GM21576 (cell line): ENCODE data around the gene TAS2R4.
"Not testable (repeated sequence)": the region's sequence is repeated elsewhere in the genome, so short reads cannot be mapped to it uniquely, and the experiment has no call there.

Experiments
- ATAC-seq: cut with Tn5 transposase; IDR thresholded peaks from one replicate; pipeline ENCODE4 v1.9.1; 2021; ENCODE audit warnings: mild to moderate bottlenecking, moderate library complexity; ENCODE audit not compliant: unreplicated experiment

TAS2R4 gene, protein sequence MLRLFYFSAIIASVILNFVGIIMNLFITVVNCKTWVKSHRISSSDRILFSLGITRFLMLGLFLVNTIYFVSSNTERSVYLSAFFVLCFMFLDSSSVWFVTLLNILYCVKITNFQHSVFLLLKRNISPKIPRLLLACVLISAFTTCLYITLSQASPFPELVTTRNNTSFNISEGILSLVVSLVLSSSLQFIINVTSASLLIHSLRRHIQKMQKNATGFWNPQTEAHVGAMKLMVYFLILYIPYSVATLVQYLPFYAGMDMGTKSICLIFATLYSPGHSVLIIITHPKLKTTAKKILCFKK

DNA sequence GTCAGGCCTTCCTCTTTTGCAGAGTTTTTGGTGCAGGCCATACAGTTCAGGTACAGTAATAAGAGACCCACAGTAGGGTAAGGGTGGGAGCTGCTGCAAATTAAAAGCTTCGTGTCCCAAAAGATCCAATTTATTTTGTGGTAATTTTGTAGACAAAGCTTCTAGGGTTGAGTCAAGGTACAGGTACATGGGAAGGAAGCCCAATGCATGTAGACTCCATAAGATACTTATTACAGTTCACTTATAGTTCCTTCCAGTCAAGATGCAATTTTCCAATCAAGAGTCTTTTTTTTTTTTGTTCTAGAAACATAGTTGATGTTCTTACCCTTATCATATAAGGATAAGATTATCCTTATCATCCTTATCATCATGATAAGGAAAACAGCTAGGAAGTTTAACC is at the start of gene TAS2R4:
Gene TAS2R4 (plus strand): TSS at position 301 of the 400 bp plus-strand sequence. CDS start 1,815 bp downstream, outside the sequence.
- no peak for ATAC-seq

- no peak for ATAC-seq
Measured at GRCh38 chr7:141729020-141729419, 47.5 kb upstream of the TAS2R4 start.

- ATAC-seq, result no peak
Measured at GRCh38 chr7:141731476-141732149, 44.9 kb upstream of the TAS2R4 start.

GRCh38 chr7:141737118-141737835 is 39.2 kb upstream of the TAS2R4 start:
- ATAC-seq, result no peak

DNA sequence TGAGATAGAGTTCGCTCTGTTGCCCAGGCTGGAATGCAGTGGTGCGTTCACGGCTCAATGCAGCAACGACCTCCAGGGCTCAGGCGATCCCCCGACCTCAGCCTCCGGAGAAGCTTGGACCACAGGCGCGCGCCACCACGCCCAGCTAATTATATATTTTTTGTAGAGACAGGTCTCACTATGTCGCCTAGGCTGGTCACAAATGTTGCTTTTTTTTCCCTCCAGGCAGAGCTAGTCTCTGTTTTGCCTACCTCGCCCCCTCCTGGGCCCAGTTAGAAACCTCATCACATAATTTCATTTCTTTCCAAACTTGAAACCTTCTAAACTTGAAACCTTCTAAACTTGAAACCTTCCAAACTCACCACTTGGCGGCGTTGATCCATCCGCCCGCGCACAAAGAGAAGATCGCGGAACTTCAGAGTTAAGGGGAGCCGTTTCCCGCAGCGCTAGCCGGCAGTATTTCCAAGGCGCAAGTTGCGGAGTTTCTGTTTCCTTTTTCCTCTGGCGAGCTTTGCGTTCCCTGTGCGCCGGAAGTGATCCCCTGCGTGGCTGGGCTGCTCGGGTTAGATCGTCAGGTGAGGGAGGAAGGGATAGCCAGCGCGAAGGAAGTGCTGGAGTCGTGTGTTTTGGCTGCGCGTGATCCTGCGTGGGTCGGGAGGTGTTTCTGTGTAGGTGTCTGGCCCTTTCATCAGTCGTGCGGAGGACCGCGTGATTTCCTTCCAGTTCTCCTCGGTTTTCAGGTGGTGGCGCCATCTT is 38.5 kb upstream of the TAS2R4 start, which contains the start of gene SSBP1:
Gene SSBP1 (plus strand): TSS at position 523 of the 756 bp plus-strand sequence. CDS start 809 bp downstream, outside the sequence.
- ATAC-seq, result peak; percentile 93

DNA sequence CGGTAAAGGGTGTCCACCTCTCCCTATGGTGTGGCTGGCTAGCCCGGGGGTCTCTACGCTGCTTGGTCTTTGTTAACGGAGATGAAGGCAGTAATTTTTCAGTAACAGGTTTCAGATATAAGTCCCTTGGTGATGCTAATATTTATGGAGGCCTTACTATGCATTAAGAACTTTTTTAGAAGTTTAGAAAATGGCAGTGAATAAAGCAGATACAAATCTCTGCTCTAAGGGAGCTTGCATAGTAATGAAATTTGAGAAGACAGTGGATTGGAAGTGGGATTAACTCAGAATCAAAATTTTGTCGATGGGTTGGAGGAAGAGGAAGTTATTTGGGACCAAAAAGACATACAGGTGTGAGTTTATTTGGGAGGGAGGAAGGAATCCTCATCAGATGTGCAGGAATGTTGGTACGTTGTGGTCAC is 37.9 kb upstream of the TAS2R4 start:
- no peak for ATAC-seq

- no peak for ATAC-seq
Measured at GRCh38 chr7:141739250-141739649, 37.2 kb upstream of the TAS2R4 start.

GRCh38 chr7:141742229-141742628 is 34.2 kb upstream of the TAS2R4 start:
- ATAC-seq, result no peak

DNA sequence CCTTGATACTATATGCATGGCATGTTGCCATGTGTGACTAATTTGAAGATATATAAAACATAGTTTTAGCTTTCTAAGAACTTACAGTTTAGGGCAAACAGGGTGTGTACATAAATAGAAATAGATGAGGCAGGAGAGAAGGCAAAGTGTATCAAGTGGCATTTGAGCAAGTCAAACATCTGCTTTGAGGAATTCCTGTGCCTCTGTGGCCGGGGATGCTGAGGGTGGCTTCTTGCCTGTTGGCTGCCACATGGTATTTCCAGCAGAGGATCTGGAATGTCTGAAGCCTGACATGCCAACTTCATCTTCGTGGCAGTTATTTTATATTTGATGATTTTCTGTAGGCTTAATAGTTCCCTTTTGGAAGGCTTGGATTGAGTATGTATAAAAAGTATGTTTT is 32.3 kb upstream of the TAS2R4 start:
- ATAC-seq, result no peak

DNA sequence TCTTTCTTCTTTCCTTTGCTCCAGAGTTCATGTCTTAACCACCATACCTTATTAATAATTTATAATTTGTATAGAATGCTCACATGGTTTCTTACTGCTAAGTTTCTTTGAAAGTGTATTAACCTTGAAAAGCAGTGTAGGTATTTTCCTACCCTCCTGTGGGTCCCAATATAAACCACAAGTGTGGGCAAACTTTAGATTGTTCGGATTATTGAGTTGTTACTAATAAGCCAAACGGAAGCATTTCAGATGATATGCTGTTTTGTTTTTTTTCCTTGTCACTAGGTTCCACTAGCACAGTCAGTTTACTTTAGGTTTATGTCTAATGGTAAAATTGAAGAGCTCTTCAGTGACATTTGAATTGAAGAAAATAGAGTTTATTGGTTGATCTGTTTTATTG is 28.1 kb upstream of the TAS2R4 start:
- no peak for ATAC-seq

- not testable (repeated sequence) for ATAC-seq
Measured at GRCh38 chr7:141751904-141752303, 24.6 kb upstream of the TAS2R4 start.

DNA sequence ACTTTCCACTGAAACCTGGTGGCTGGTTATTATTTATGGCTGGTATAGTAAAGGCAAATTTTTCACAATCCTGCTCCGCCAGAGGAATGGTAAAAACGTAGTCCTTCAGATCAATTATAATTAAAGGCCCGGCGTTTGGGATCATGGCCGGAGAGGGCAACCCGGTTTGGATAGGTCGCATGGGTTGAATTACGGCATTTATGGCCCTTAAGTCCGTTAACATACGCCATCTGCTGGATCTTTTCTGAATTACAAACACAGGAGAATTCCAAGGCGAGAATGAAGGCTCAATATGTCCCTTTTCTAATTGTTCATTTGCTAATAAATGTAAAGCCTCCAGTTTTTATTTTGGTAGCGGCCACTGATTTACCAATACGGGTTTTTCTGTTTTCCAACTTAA is 23.8 kb upstream of the TAS2R4 start:
- no peak for ATAC-seq

- no peak for ATAC-seq
Measured at GRCh38 chr7:141754939-141755338, 21.5 kb upstream of the TAS2R4 start.

DNA sequence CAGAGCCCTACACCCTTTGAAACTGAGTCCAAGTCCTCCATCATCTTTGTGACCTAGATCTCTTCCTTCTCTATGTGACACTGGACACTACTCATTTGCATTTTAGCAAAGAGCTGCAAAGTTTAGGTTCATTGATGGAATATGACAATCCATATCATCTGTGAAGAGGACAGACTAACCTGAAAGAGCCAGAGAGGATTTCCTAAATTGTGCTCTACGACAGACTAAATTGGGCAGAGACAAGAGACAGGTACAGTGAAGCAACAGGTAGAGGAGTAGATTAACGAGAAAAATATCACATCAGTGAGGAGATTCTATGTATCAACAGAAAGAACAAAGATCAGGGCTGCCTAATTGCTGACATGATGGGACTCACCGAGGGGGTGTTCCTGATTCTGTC is 12.7 kb upstream of the TAS2R4 start, which contains the start of gene TAS2R3:
Gene TAS2R3 (plus strand): TSS at position 301 of the 400 bp plus-strand sequence. CDS start 62 bp downstream, at position 363.
- no peak for ATAC-seq

- ATAC-seq, result not testable (repeated sequence)
Measured at GRCh38 chr7:141770083-141770583, 6.3 kb upstream of the TAS2R4 start.

DNA sequence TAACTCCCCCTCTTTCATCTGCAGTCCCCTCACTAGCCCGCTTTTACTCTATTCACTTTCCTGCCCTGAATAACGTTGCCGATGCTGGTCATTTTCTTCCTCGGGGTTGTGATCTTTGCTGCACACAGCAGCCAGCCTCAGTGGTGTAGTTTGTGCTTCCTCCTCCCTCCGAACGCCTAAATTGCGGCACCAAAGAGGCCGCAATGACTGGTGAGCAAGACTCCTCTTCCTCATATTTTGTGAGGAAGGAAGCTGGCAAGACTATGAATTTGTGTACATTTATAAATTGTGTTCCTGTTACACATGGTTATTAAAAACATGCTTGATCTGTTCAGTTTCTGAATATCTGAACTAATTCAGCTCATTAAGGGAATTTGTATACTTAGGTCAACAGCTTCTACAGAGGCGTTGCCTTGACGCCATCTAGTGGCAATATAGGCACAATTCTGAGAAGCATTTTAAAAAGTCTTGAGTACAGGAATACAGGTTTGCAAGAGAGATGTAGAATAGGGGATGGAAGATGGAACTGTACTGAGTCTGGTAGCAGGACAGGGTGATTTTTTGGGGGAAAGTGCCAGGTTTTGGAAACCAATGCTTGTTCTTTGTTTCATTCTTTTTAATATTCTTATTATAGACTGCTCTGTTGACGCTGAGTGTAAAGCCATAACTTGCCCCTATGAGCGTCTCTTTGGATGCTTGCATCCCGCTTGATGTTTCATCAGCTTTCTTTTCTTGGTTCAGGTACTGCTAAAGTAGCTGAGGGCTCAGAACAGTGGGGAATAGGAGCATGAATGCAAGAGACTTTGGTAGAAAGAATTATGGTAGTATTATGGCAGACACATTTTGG is 9.5 kb downstream of the TAS2R4 start:
- peak; percentile 81 for ATAC-seq

GRCh38 chr7:141788296-141788695 is 11.8 kb downstream of the TAS2R4 start:
- ATAC-seq, result no peak

DNA sequence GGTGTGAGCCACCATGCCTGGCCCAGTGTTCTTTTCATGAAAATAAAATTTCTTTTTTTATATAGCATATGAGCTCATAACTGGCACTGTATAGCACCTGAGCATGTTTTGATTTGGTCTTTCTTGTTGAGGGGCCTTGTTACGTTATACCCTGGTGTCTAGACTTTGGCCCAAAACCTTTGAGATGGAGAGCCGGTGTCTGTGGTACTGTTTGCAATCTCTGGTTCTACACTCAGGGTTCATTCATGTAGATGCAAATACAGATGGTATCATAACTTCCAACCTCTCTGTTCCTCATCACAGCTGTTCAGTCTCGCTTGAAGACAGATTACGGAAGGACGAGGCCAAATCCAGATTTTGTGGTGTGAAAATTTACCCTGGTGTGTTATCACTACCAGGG is 13.4 kb downstream of the TAS2R4 start, which contains the start of gene TAS2R5:
Gene TAS2R5 (plus strand): TSS at position 301 of the 400 bp plus-strand sequence. CDS start 145 bp downstream, outside the sequence.
- ATAC-seq, result no peak

- no peak for ATAC-seq
Measured at GRCh38 chr7:141792526-141792925, 16.1 kb downstream of the TAS2R4 start.
